IMR-90 (cell line): Measurements from ENCODE around the gene MND1. TPM values are rescaled to one million over a fixed set of nuclear protein-coding genes. Genes with fewer than 3 reads are reported as not detected.

ENCODE experiments used
- ATAC-seq: fragments of 200-7000 bp; cut with Tn5 transposase; 2 replicates; pipeline ENCODE4 v1.9.1; 2020; ENCODE audit warnings: low read depth, mild to moderate bottlenecking, moderate library complexity
- BruUV-seq: library from RNA; stranded (reverse); fragments of 400-500 nt; replicated peaks from 2 replicates; lab custom pipeline; 2021; lab: Mats Ljungman, UMichigan
- CTCF ChIA-PET: fragments of 300-600 bp; formaldehyde crosslinking; extraction: SDS; loops from one replicate; lab custom pipeline; 2021; ENCODE audit warnings: antibody characterized with exemption; lab: Yijun Ruan, JAX
- POLR2A ChIA-PET: fragments of 300-600 bp; sonication (Branson Sonifier 250); formaldehyde crosslinking; loops from one replicate; lab custom pipeline; 2022; ENCODE audit warnings: antibody characterized with exemption; ENCODE audit not compliant: unreplicated experiment; lab: Charles Lee
- DNase-seq: peaks from one replicate; pipeline ENCODE4 v3.0.0; 2013
- H2AFZ ChIP-seq: replicated peaks from 2 replicates; pipeline ENCODE3; 2013; ENCODE audit warnings: low read length, mild to moderate bottlenecking; ENCODE audit not compliant: poor library complexity
- H2AK5ac ChIP-seq: 2 replicates; pipeline ENCODE4 v1.6.1; 2013; ENCODE audit warnings: low read depth, low read length, inconsistent platforms
- H2AK9ac ChIP-seq: replicated peaks from 2 replicates; pipeline ENCODE3; 2013; ENCODE audit warnings: mild to moderate bottlenecking, low read depth, low read length, moderate library complexity; ENCODE audit not compliant: poor library complexity
- H2BK120ac ChIP-seq: 2 replicates; pipeline ENCODE4 v1.6.1; 2013; ENCODE audit warnings: low read depth, low read length, inconsistent platforms
- H2BK15ac ChIP-seq: 3 replicates; pipeline ENCODE4 v1.6.1; 2013; ENCODE audit warnings: low read depth, low read length, inconsistent platforms
- H2BK20ac ChIP-seq: 2 replicates; pipeline ENCODE4 v1.6.1; 2013; ENCODE audit warnings: low read depth, mild to moderate bottlenecking, inconsistent platforms, low read length, moderate library complexity
- H2BK5ac ChIP-seq: 2 replicates; pipeline ENCODE4 v1.6.1; 2013; ENCODE audit warnings: mild to moderate bottlenecking, low read depth, low read length, inconsistent platforms; ENCODE audit not compliant: poor library complexity, severe bottlenecking
- H3K14ac ChIP-seq: replicated peaks from 2 replicates; pipeline ENCODE4 v1.6.1; 2013; ENCODE audit warnings: low read depth, low read length, inconsistent platforms
- H3K18ac ChIP-seq: 2 replicates; pipeline ENCODE4 v1.6.1; 2013; ENCODE audit warnings: low read depth, low read length, control low read depth
- H3K23ac ChIP-seq: 2 replicates; pipeline ENCODE4 v1.6.1; 2013; ENCODE audit warnings: low read depth, low read length, inconsistent platforms
- H3K27ac ChIP-seq: 2 replicates; pipeline ENCODE4 v1.5.1; 2013; ENCODE audit warnings: mild to moderate bottlenecking, control low read depth, low read length; ENCODE audit not compliant: insufficient read depth
- H3K27me3 ChIP-seq: 2 replicates; pipeline ENCODE4 v1.6.1; 2013; ENCODE audit warnings: low read length; ENCODE audit not compliant: control insufficient read depth, insufficient read depth
- H3K36me3 ChIP-seq: 2 replicates; pipeline ENCODE4 v1.6.1; 2013; ENCODE audit warnings: low read length, mixed read lengths; ENCODE audit not compliant: control insufficient read depth, insufficient read depth
- H3K4ac ChIP-seq: 2 replicates; pipeline ENCODE4 v1.6.1; 2013; ENCODE audit warnings: low read depth, low read length, inconsistent platforms
- H3K4me1 ChIP-seq: 2 replicates; pipeline ENCODE4 v1.6.1; 2013; ENCODE audit warnings: low read length, mixed read lengths; ENCODE audit not compliant: control insufficient read depth, insufficient read depth
- H3K4me2 ChIP-seq: 2 replicates; pipeline ENCODE4 v1.6.1; 2013; ENCODE audit warnings: low read depth, mild to moderate bottlenecking, control low read depth, low read length, moderate library complexity
- H3K4me3 ChIP-seq: 2 replicates; pipeline ENCODE4 v1.5.1; 2013; ENCODE audit warnings: low read depth, mild to moderate bottlenecking, control low read depth, low read length, moderate library complexity; ENCODE audit not compliant: insufficient read depth
- H3K56ac ChIP-seq: 2 replicates; pipeline ENCODE4 v1.6.1; 2013; ENCODE audit warnings: low read length, inconsistent platforms; ENCODE audit not compliant: insufficient read depth; ENCODE audit errors: extremely low read depth
- H3K79me1 ChIP-seq, 2 experiments: 2 replicates each; pipeline ENCODE4 v1.6.1; 2013; ENCODE audit warnings: low read length in 2 of 2, inconsistent platforms in 1 of 2, low read depth in 1 of 2
- H3K9ac ChIP-seq: 2 replicates; pipeline ENCODE4 v1.6.1; 2013; ENCODE audit warnings: low read depth, low read length, control low read depth
- H3K9me1 ChIP-seq: 2 replicates; pipeline ENCODE4 v1.6.1; 2013; ENCODE audit warnings: low read length, inconsistent platforms; ENCODE audit not compliant: insufficient read depth
- H3K9me3 ChIP-seq: 2 replicates; pipeline ENCODE4 v1.6.1; 2013; ENCODE audit warnings: low read length; ENCODE audit not compliant: control insufficient read depth, insufficient read depth
- H4K20me1 ChIP-seq: 2 replicates; pipeline ENCODE4 v1.6.1; 2013; ENCODE audit warnings: low read length, inconsistent platforms; ENCODE audit not compliant: insufficient read depth
- H4K5ac ChIP-seq: 2 replicates; pipeline ENCODE4 v1.6.1; 2013; ENCODE audit warnings: mild to moderate bottlenecking, low read depth, low read length, control low read depth
- H4K8ac ChIP-seq, 2 experiments: 2 replicates each; pipeline ENCODE4 v1.6.1; 2013; ENCODE audit warnings: low read depth in 2 of 2, low read length in 2 of 2, control low read depth in 1 of 2, inconsistent platforms in 1 of 2
- H4K91ac ChIP-seq: 2 replicates; pipeline ENCODE4 v1.6.1; 2013; ENCODE audit warnings: low read depth, low read length, inconsistent platforms; ENCODE audit not compliant: insufficient read depth
- BHLHE40 ChIP-seq: fragments of 150-350 bp; IDR thresholded peaks from 2 replicates; pipeline ENCODE4 v1.6.1; 2016; ENCODE audit warnings: mild to moderate bottlenecking, low read depth, low read length
- CEBPB ChIP-seq: IDR thresholded peaks from 2 replicates; pipeline ENCODE4 v1.6.1; 2012; ENCODE audit warnings: low read depth, low read length, improper control_type of control experiment
- CHD1 ChIP-seq: IDR thresholded peaks from 2 replicates; pipeline ENCODE4 v1.6.1; 2012; ENCODE audit warnings: low read depth, low read length, improper control_type of control experiment
- CTCF ChIP-seq: conservative IDR thresholded peaks from 2 replicates; pipeline ENCODE4 v1.5.1; 2012; ENCODE audit warnings: mild to moderate bottlenecking, low read depth, low read length, improper control_type of control experiment
- ELK1 ChIP-seq: fragments of 150-350 bp; IDR thresholded peaks from 2 replicates; pipeline ENCODE4 v1.6.1; 2016; ENCODE audit warnings: low read depth, mild to moderate bottlenecking, low read length, moderate library complexity, borderline replicate concordance
- FOS ChIP-seq: fragments of 150-350 bp; IDR thresholded peaks from 2 replicates; pipeline ENCODE4 v1.6.1; 2016; ENCODE audit warnings: low read depth, low read length
- MAFK ChIP-seq: IDR thresholded peaks from 2 replicates; pipeline ENCODE4 v1.6.1; 2012; ENCODE audit warnings: low read depth, low read length, improper control_type of control experiment
- MAZ ChIP-seq: IDR thresholded peaks from 2 replicates; pipeline ENCODE4 v1.6.1; 2012; ENCODE audit warnings: low read depth, mild to moderate bottlenecking, low read length, improper control_type of control experiment, moderate library complexity, borderline replicate concordance
- MXI1 ChIP-seq: IDR thresholded peaks from 2 replicates; pipeline ENCODE4 v1.6.1; 2012; ENCODE audit warnings: low read depth, mild to moderate bottlenecking, low read length, moderate library complexity, borderline replicate concordance
- NFE2L2 ChIP-seq: fragments of 150-350 bp; IDR thresholded peaks from 2 replicates; pipeline ENCODE4 v1.6.1; 2016; ENCODE audit warnings: low read depth, mild to moderate bottlenecking, low read length
- POLR2A ChIP-seq: IDR thresholded peaks from 2 replicates; pipeline ENCODE4 v1.6.1; 2012; ENCODE audit warnings: mild to moderate bottlenecking, low read depth, low read length
- RAD21 ChIP-seq: IDR thresholded peaks from 2 replicates; pipeline ENCODE4 v1.6.1; 2012; ENCODE audit warnings: low read length, improper control_type of control experiment
- RCOR1 ChIP-seq: IDR thresholded peaks from 2 replicates; pipeline ENCODE4 v1.6.1; 2012; ENCODE audit warnings: mild to moderate bottlenecking, low read length, improper control_type of control experiment; ENCODE audit not compliant: insufficient replicate concordance
- RFX5 ChIP-seq: IDR thresholded peaks from 2 replicates; pipeline ENCODE4 v1.8.0; 2012; ENCODE audit warnings: low read depth, mild to moderate bottlenecking, low read length, moderate library complexity
- SMC3 ChIP-seq: fragments of 150-350 bp; IDR thresholded peaks from 2 replicates; pipeline ENCODE4 v1.6.1; 2016; ENCODE audit warnings: low read depth, mild to moderate bottlenecking, antibody characterized with exemption, low read length, moderate library complexity
- USF2 ChIP-seq: fragments of 150-350 bp; IDR thresholded peaks from 2 replicates; pipeline ENCODE4 v1.6.1; 2017; ENCODE audit warnings: mild to moderate bottlenecking, antibody characterized with exemption, low read length, low read depth
- WGBS, 2 experiments: methylation state at CpG; one replicate each; pipeline versions ENCODE4 v1.1.5 to v1.1.7; 2013; ENCODE audit warnings: missing lambda C conversion rate in 2 of 2; ENCODE audit not compliant: insufficient read length in 1 of 2; ENCODE audit errors: extremely low coverage in 2 of 2; 5-methylcytosine and 5-hydroxymethylcytosine counted together
- dilution Hi-C: fragments of 300-500 bp; cut with HindIII; formaldehyde crosslinking; loops from one replicate; pipeline ENCODE4 v1.14.3; 2018; ENCODE audit warnings: low sequenced_read_pairs; ENCODE audit not compliant: unreplicated experiment
- in situ Hi-C: fragments of 300-500 bp; cut with MboI; formaldehyde crosslinking; loops from 3 replicates; pipeline ENCODE4 v1.14.3; 2019; ENCODE audit warnings: low sequenced_read_pairs, inconsistent platforms, mixed read lengths
- intact Hi-C: fragments of 100-400 bp; cut with micrococcal nuclease; formaldehyde crosslinking; loops from 2 replicates; pipeline ENCODE4 v1.10.0; 2022
- polyA plus RNA-seq, 3 experiments: library from polyadenylated mRNA; depleted of rRNA; stranded (reverse); fragments of >200 nt; gene quantifications; 2 replicates each; pipeline ENCODE4 v1.2.3, GENCODE V29; 2012; ENCODE audit warnings: low replicate concordance in 1 of 3
- total RNA-seq: library from RNA; depleted of rRNA; stranded (reverse); fragments of >200 nt; gene quantifications from 2 replicates; pipeline ENCODE4 v1.2.3, GENCODE V29; 2012

The MND1 gene
- total and polyA plus RNA-seq, 2 of the 4 experiments (the other 2 are of a cell fraction) = 0.36 to 3.5 TPM

- in situ Hi-C loops = no loop called here
- Histone ChIP-seq H3K18ac (no peak overlapping the region), H3K56ac (no peak overlapping the region), H4K5ac (no peak overlapping the region), H2BK15ac (no peak overlapping the region), H3K4me2 (no peak overlapping the region), H3K27ac (no peak overlapping the region), H3K36me3 (peaks cover 9% of the 10 kb centered on the region; the same call in 1 of the 2 replicates), H2AK9ac (no peak overlapping the region), H3K4me3 (no peak overlapping the region), H2BK120ac (no peak overlapping the region), H3K27me3 (no peaks in the 10 kb centered on the region), H3K9ac (no peak overlapping the region), H3K23ac (no peak overlapping the region), H4K8ac (no peak overlapping the region), H3K4me1 (no peaks in the 10 kb centered on the region), H4K20me1 (no peaks in the 10 kb centered on the region), H2BK20ac (no peak overlapping the region), H3K14ac (no peak overlapping the region), H3K4ac (no peak overlapping the region), H2AK5ac (no peak overlapping the region), H4K91ac (no peak overlapping the region), H2AFZ (no peak overlapping the region), H3K9me3 (no peaks in the 10 kb centered on the region), H3K79me1 (no peaks in the 10 kb centered on the region), H3K9me1 (no peaks in the 10 kb centered on the region), H2BK5ac (no peak overlapping the region)
- ChIA-PET CTCF (no interaction called here), POLR2A (no interaction called here)
- DNase-seq (no peak), ATAC-seq (no peak)
- TF ChIP-seq NFE2L2 (no peak), RFX5 (no peak), MXI1 (no peak), USF2 (no peak), SMC3 (no peak), CTCF (no peak), MAFK (no peak), RAD21 (no peak), CHD1 (no peak), RCOR1 (no peak), MAZ (no peak), ELK1 (no peak), FOS (no peak), BHLHE40 (no peak), CEBPB (no peak), POLR2A (no peak)
- no TSS peak for BruUV-seq
- WGBS, 2 experiments = no CpG with 5 or more reads among the region's 1 CpG
- intact Hi-C loops = loop anchor here (10.0 kb wide), 1 partner anchor 482 kb away; no protein-coding TSS in a partner anchor
- dilution Hi-C loops = no loop called here
Observed at GRCh38 chr4:153327247-153327646, 17.2 kb upstream of the MND1 start.
